CD14-positive monocyte (primary cell): ENCODE measurements around the gene DLX4. TPM values are rescaled to one million over a fixed set of nuclear protein-coding genes. Genes with fewer than 3 reads are reported as not detected.
A peak's percentile ranks its signal among the peaks of the same experiment; 100 is the strongest.

Experiments used
- DNase-seq, 3 donors: peaks; one replicate each; pipeline ENCODE4 v3.0.0-alpha.2; 2011 to 2022
- H2AFZ ChIP-seq: 2 replicates; pipeline ENCODE4 v1.6.0; 2012; ENCODE audit warnings: mild to moderate bottlenecking, low read depth, low read length, inconsistent platforms; ENCODE audit not compliant: insufficient read depth, poor library complexity, severe bottlenecking
- H3K27ac ChIP-seq, 2 donors: 1 replicate in 1 of 2; 2 replicates in 1 of 2; pipeline ENCODE4 v1.5.1; 2012 to 2013; ENCODE audit warnings: low read length in 2 of 2, control low read depth in 1 of 2, inconsistent platforms in 1 of 2, low read depth in 1 of 2, mild to moderate bottlenecking in 1 of 2
- H3K27me3 ChIP-seq, 2 donors: one replicate each; pipeline versions ENCODE4 v1.6.0 to v1.6.1; 2011 to 2013; ENCODE audit warnings: low read length in 2 of 2; ENCODE audit not compliant: control insufficient read depth in 2 of 2, insufficient read depth in 2 of 2
- H3K36me3 ChIP-seq, 2 donors: replicated peaks in 1 of 2; 1 replicate in 1 of 2; 2 replicates in 1 of 2; pipeline versions ENCODE4 v1.5.1 to v1.6.1; 2012 to 2013; ENCODE audit warnings: low read length in 2 of 2, control low read depth in 1 of 2, inconsistent platforms in 1 of 2, mild to moderate bottlenecking in 1 of 2; ENCODE audit not compliant: insufficient read depth in 2 of 2, control insufficient read depth in 1 of 2
- H3K4me1 ChIP-seq, 2 donors: 1 replicate in 1 of 2; 2 replicates in 1 of 2; pipeline versions ENCODE4 v1.5.1 to v1.6.1; 2012 to 2013; ENCODE audit warnings: low read length in 2 of 2, control low read depth in 1 of 2, inconsistent platforms in 1 of 2, mild to moderate bottlenecking in 1 of 2, moderate library complexity in 1 of 2; ENCODE audit not compliant: insufficient read depth in 2 of 2, control insufficient read depth in 1 of 2
- H3K4me2 ChIP-seq: replicated peaks from 2 replicates; pipeline ENCODE3; 2012; ENCODE audit warnings: low read length, moderate library complexity, mild to moderate bottlenecking; ENCODE audit not compliant: poor library complexity, severe bottlenecking; ENCODE audit errors: extremely low read depth
- H3K4me3 ChIP-seq, 3 experiments: fragments of 200-600 bp in 1 of 3; sonication (generic) in 1 of 3; replicated peaks in 1 of 3; 1 replicate in 2 of 3; 2 replicates in 1 of 3; pipeline ENCODE4 v1.5.1; 2011 to 2013; ENCODE audit warnings: low read length in 3 of 3, mild to moderate bottlenecking in 3 of 3, control low read depth in 2 of 3, low read depth in 2 of 3, inconsistent platforms in 1 of 3, moderate library complexity in 1 of 3
- H3K79me2 ChIP-seq: 2 replicates; pipeline ENCODE4 v1.6.0; 2012; ENCODE audit warnings: mild to moderate bottlenecking, control low read depth, inconsistent platforms, low read length, moderate library complexity; ENCODE audit not compliant: insufficient read depth
- H3K9ac ChIP-seq: 2 replicates; pipeline ENCODE4 v1.6.0; 2017; ENCODE audit warnings: low read length, mild to moderate bottlenecking; ENCODE audit not compliant: insufficient read depth, poor library complexity, severe bottlenecking
- H3K9me3 ChIP-seq, 2 donors: replicated peaks in 1 of 2; 1 replicate in 1 of 2; 2 replicates in 1 of 2; pipeline versions ENCODE4 v1.5.1 to v1.6.1; 2012 to 2013; ENCODE audit warnings: low read length in 2 of 2, control low read depth in 1 of 2; ENCODE audit not compliant: control insufficient read depth in 1 of 2, insufficient read depth in 1 of 2
- H4K20me1 ChIP-seq: 2 replicates; pipeline ENCODE4 v1.6.0; 2012; ENCODE audit warnings: mild to moderate bottlenecking, low read length, control low read depth, moderate library complexity; ENCODE audit not compliant: insufficient read depth
- H3K27ac Mint-ChIP-seq, 7 donors: one replicate each; pipeline ENCODE4 v1.8.0; 2020; ENCODE audit warnings: mild to moderate bottlenecking in 7 of 7, mixed read lengths in 7 of 7, moderate library complexity in 6 of 7, inconsistent platforms in 2 of 7
- H3K27me3 Mint-ChIP-seq, 3 donors: one replicate each; pipeline ENCODE4 v1.8.0; 2021 to 2022; ENCODE audit warnings: low read depth in 3 of 3, mild to moderate bottlenecking in 3 of 3, mixed read lengths in 3 of 3, moderate library complexity in 3 of 3, inconsistent platforms in 1 of 3
- H3K36me3 Mint-ChIP-seq, 2 donors: one replicate each; pipeline ENCODE4 v1.8.0; 2020; ENCODE audit warnings: mixed read lengths in 2 of 2, inconsistent platforms in 1 of 2, mild to moderate bottlenecking in 1 of 2
- H3K4me1 Mint-ChIP-seq: one replicate; pipeline ENCODE4 v1.8.0; 2020; ENCODE audit warnings: mild to moderate bottlenecking, mixed read lengths
- H3K4me3 Mint-ChIP-seq, 2 donors: one replicate each; pipeline ENCODE4 v1.8.0; 2020; ENCODE audit warnings: mild to moderate bottlenecking in 2 of 2, mixed read lengths in 2 of 2, moderate library complexity in 1 of 2
- H3K9me3 Mint-ChIP-seq, 7 donors: one replicate each; pipeline ENCODE4 v1.8.0; 2020 to 2022; ENCODE audit warnings: mixed read lengths in 7 of 7, mild to moderate bottlenecking in 6 of 7, moderate library complexity in 6 of 7, inconsistent platforms in 2 of 7
- CTCF ChIP-seq: fragments of 200-600 bp; IDR thresholded peaks from one replicate; pipeline ENCODE4 v1.8.0; 2022; ENCODE audit warnings: antibody characterized with exemption, mild to moderate bottlenecking
- WGBS: methylation state at CpG from one replicate; pipeline ENCODE4 v1.1.5; 2013; ENCODE audit warnings: missing lambda C conversion rate; ENCODE audit not compliant: insufficient coverage; 5-methylcytosine and 5-hydroxymethylcytosine counted together
- intact Hi-C, 2 donors: fragments of 100-400 bp; cut with micrococcal nuclease; formaldehyde crosslinking; loops; one replicate each; pipeline versions ENCODE4 v1.15.0 to v1.15.1; 2023
- polyA plus RNA-seq, 3 donors: library from polyadenylated mRNA; depleted of rRNA in 1 of 3; unstranded in 2 of 3; stranded (reverse) in 1 of 3; fragments of 300-500 nt in 2 of 3; fragments of >200 nt in 1 of 3; fragmentation: Illumina TruSeq in 2 of 3; gene quantifications; 1 replicate in 2 of 3; 2 replicates in 1 of 3; pipeline ENCODE4 v1.2.3, GENCODE V29; 2012 to 2021

DLX4 gene
- polyA plus RNA-seq, 3 donors = 0.20 to 3.5 TPM; not detected in 1

GRCh38 chr17:49997301-49997650 is 28.3 kb downstream of the DLX4 start:
- intact Hi-C loops = loop anchor here (2.0 to 10.0 kb wide), 3 partner anchors 116 to 430 kb away; partner anchors contain the start of gene NXPH3 (in 1 of the 2)
- TF ChIP-seq CTCF = no peak
- Histone ChIP-seq H3K27ac (no peak overlapping the region), H3K4me2 (no peak overlapping the region), H3K27me3 (peaks cover 53 to 86% of the 10 kb centered on the region in 2 donors), H3K4me1 (peaks cover 13 to 38% of the 10 kb centered on the region in 2 donors), H4K20me1 (no peaks in the 10 kb centered on the region), H3K9ac (no peak overlapping the region), H3K36me3 (no peaks in the 10 kb centered on the region), H3K79me2 (no peaks in the 10 kb centered on the region), H2AFZ (peak overlapping the region; percentile 72), H3K4me3 (peak overlapping the region in 1 of 3 experiments; percentile 49), H3K9me3 (peaks cover 9 to 32% of the 10 kb centered on the region in 2 donors)
- no peak overlapping the region for H3K27ac Mint-ChIP-seq
- H3K4me1 Mint-ChIP-seq = peaks cover 30% of the 10 kb centered on the region
- H3K4me3 Mint-ChIP-seq = peak overlapping the region in 1 of 2 donors; percentile 67
- peaks cover 73 to 92% (median 84%) of the 10 kb centered on the region in 3 donors for H3K27me3 Mint-ChIP-seq
- peaks cover 3 to 27% (median 13%) of the 10 kb centered on the region in 7 donors for H3K9me3 Mint-ChIP-seq
- peaks cover 0 to 9% of the 10 kb centered on the region in 2 donors for H3K36me3 Mint-ChIP-seq
- DNase-seq = no peak
- 41% methylated on average over 3 of the region's 6 CpGs for WGBS

- H3K27ac Mint-ChIP-seq = no peak overlapping the region
- Histone ChIP-seq H3K27ac (no peak overlapping the region), H3K4me1 (peaks cover 13 to 36% of the 10 kb centered on the region in 2 donors), H3K4me2 (no peak overlapping the region), H3K9me3 (peaks cover 9 to 24% of the 10 kb centered on the region in 2 donors), H3K9ac (no peak overlapping the region), H3K79me2 (no peaks in the 10 kb centered on the region), H4K20me1 (no peaks in the 10 kb centered on the region), H2AFZ (no peak overlapping the region), H3K27me3 (peaks cover 46 to 79% of the 10 kb centered on the region in 2 donors), H3K36me3 (no peaks in the 10 kb centered on the region), H3K4me3 (no peak overlapping the region)
- H3K27me3 Mint-ChIP-seq = peaks cover 71 to 88% (median 80%) of the 10 kb centered on the region in 3 donors
- TF ChIP-seq CTCF = peak; percentile 98
- peak; percentile 74 to 84 (median 80) for DNase-seq
- intact Hi-C loops = loop anchor here (1.0 to 10.0 kb wide), 5 partner anchors 46 to 431 kb away; partner anchors contain the start of gene NXPH3 (in 1 of the 2)
- 53% methylated on average over 11 of the region's 20 CpGs for WGBS
- peaks cover 3 to 23% (median 13%) of the 10 kb centered on the region in 7 donors for H3K9me3 Mint-ChIP-seq
- peaks cover 27% of the 10 kb centered on the region for H3K4me1 Mint-ChIP-seq
- peaks cover 0 to 9% of the 10 kb centered on the region in 2 donors for H3K36me3 Mint-ChIP-seq
- peak overlapping the region in 1 of 2 donors; percentile 67 for H3K4me3 Mint-ChIP-seq
Measured at GRCh38 chr17:49997773-49998703, 29.0 kb downstream of the DLX4 start.
